HepG2 (cell line): ENCODE data around the gene MESD. TPM values are rescaled to one million over a fixed set of nuclear protein-coding genes. Genes with fewer than 3 reads are reported as not detected.

Experiments
- ATAC-seq: fragments of 200-7000 bp; cut with Tn5 transposase; 3 replicates; pipeline ENCODE4 v1.9.1; 2020; ENCODE audit warnings: mild to moderate bottlenecking, moderate library complexity
- BruUV-seq: library from RNA; stranded (reverse); fragments of 400-500 nt; replicated peaks from 2 replicates; lab custom pipeline; 2021; lab: Mats Ljungman, UMichigan
- CTCF ChIA-PET: fragments of 300-600 bp; formaldehyde crosslinking; extraction: SDS; loops from one replicate; lab custom pipeline; 2021; ENCODE audit warnings: low total read pairs, inconsistent platforms, low intra/inter-chr PET ratio; lab: Yijun Ruan, JAX
- POLR2A ChIA-PET: fragments of 350-600 bp; sonication (Branson Sonifier 250); formaldehyde crosslinking; loops from one replicate; lab custom pipeline; 2020; ENCODE audit warnings: antibody characterized with exemption, inconsistent platforms; lab: Yijun Ruan, JAX
- DNase-seq: peaks from one replicate; pipeline ENCODE4 v3.0.0-alpha.2; 2015; ENCODE audit warnings: low spot score
- FAIRE-seq: peaks from 3 replicates; lab custom pipeline; 2011; peaks lifted over from hg19 to GRCh38; lab: Jason Lieb, UNC
- H2AFZ ChIP-seq: one replicate; pipeline ENCODE4 v1.6.1; 2011; ENCODE audit warnings: low read length, inconsistent platforms
- H3K27ac ChIP-seq: fragments of 300-600 bp; 3 replicates; pipeline ENCODE4 v1.8.0; 2011; ENCODE audit warnings: mixed run types, mild to moderate bottlenecking, mixed read lengths, low read length, inconsistent platforms; ENCODE audit not compliant: insufficient read depth; ENCODE audit errors: extremely low read length
- H3K27me3 ChIP-seq, 2 experiments: fragments of 200-600 bp in 1 of 2; 2 replicates in 1 of 2; 3 replicates in 1 of 2; pipeline versions ENCODE4 v1.6.0 to v1.8.0; 2011; ENCODE audit warnings: low read length in 2 of 2, mild to moderate bottlenecking in 2 of 2, moderate library complexity in 2 of 2, inconsistent platforms in 1 of 2; ENCODE audit not compliant: insufficient read depth in 2 of 2, control insufficient read depth in 1 of 2
- H3K36me3 ChIP-seq, 2 experiments: fragments of 200-600 bp in 1 of 2; replicated peaks in 1 of 2; 2 replicates in 1 of 2; 3 replicates in 1 of 2; pipeline versions ENCODE4 v1.5.1 to v1.8.0; 2011; ENCODE audit warnings: low read length in 2 of 2, inconsistent platforms in 1 of 2; ENCODE audit not compliant: insufficient read depth in 2 of 2, control insufficient read depth in 1 of 2
- H3K4me1 ChIP-seq: 2 replicates; pipeline ENCODE4 v1.5.1; 2012; ENCODE audit warnings: low read length, inconsistent platforms; ENCODE audit not compliant: insufficient read depth
- H3K4me2 ChIP-seq: 2 replicates; pipeline ENCODE4 v1.6.0; 2011; ENCODE audit warnings: low read depth, low read length, inconsistent platforms
- H3K4me3 ChIP-seq, 3 experiments: fragments of 200-600 bp in 1 of 3; sonication (generic), shearing (Covaris generic) in 1 of 3; replicated peaks in 1 of 3; 2 replicates each; pipeline ENCODE4 v1.5.1; 2011 to 2016; ENCODE audit warnings: low read length in 3 of 3, inconsistent platforms in 2 of 3, low read depth in 2 of 3, mild to moderate bottlenecking in 2 of 3, control low read depth in 1 of 3, mixed read lengths in 1 of 3; ENCODE audit not compliant: insufficient read depth in 1 of 3
- H3K79me2 ChIP-seq: one replicate; pipeline ENCODE4 v1.6.1; 2011; ENCODE audit warnings: low read length, inconsistent platforms; ENCODE audit not compliant: insufficient read depth
- H3K9ac ChIP-seq: 2 replicates; pipeline ENCODE4 v1.6.0; 2011; ENCODE audit warnings: mild to moderate bottlenecking, low read depth, low read length, inconsistent platforms; ENCODE audit not compliant: insufficient read depth
- H3K9me3 ChIP-seq: 2 replicates; pipeline ENCODE4 v1.5.1; 2012; ENCODE audit warnings: mild to moderate bottlenecking, low read length
- H4K20me1 ChIP-seq: 2 replicates; pipeline ENCODE4 v1.6.0; 2011; ENCODE audit warnings: inconsistent platforms, mild to moderate bottlenecking, low read length, moderate library complexity; ENCODE audit not compliant: insufficient read depth
- ARNT ChIP-seq: fragments of 450-650 bp; IDR thresholded peaks from 2 replicates; pipeline ENCODE4 v1.6.1; 2017
- CENPX ChIP-seq: sonication (generic); formaldehyde crosslinking; IDR thresholded peaks from 2 replicates; pipeline ENCODE4 v1.9.0; 2021; ENCODE audit warnings: mild to moderate bottlenecking, missing genetic modification reagents, moderate library complexity
- HOXA9 ChIP-seq: sonication (generic); formaldehyde crosslinking; IDR thresholded peaks from 2 replicates; pipeline ENCODE4 v1.8.1; 2022; ENCODE audit warnings: missing genetic modification reagents, mild to moderate bottlenecking, moderate library complexity, borderline replicate concordance
- MLX ChIP-seq: IDR thresholded peaks from 2 replicates; pipeline ENCODE4 v1.6.1; 2016
- NBN ChIP-seq: fragments of 450-650 bp; conservative IDR thresholded peaks from 2 replicates; pipeline ENCODE4 v1.6.1; 2017
- NCOA1 ChIP-seq: sonication (generic); formaldehyde crosslinking; IDR thresholded peaks from 2 replicates; pipeline ENCODE4 v1.9.0; 2021; ENCODE audit warnings: missing genetic modification reagents
- NCOA2 ChIP-seq: sonication (generic); formaldehyde crosslinking; IDR thresholded peaks from 2 replicates; pipeline ENCODE4 v1.8.0; 2022; ENCODE audit warnings: inconsistent platforms
- NFYB ChIP-seq: sonication (generic); formaldehyde crosslinking; IDR thresholded peaks from 2 replicates; pipeline ENCODE4 v1.4.0; 2020; ENCODE audit warnings: missing genetic modification reagents
- NR1H2 ChIP-seq: sonication (generic); formaldehyde crosslinking; IDR thresholded peaks from 2 replicates; pipeline ENCODE4 v1.8.1; 2022; ENCODE audit warnings: low read depth, missing genetic modification reagents, borderline replicate concordance
- RFXAP ChIP-seq: sonication (generic); formaldehyde crosslinking; IDR thresholded peaks from 2 replicates; pipeline ENCODE4 v1.4.0; 2020; ENCODE audit warnings: missing genetic modification reagents, borderline replicate concordance
- SIX4 ChIP-seq: sonication (generic); formaldehyde crosslinking; IDR thresholded peaks from 2 replicates; pipeline ENCODE4 v1.4.0; 2020; ENCODE audit warnings: missing genetic modification reagents
- SP5 ChIP-seq: IDR thresholded peaks from 2 replicates; pipeline ENCODE4 v1.6.1; 2016; ENCODE audit warnings: low read depth, borderline replicate concordance
- SRSF1 ChIP-seq: fragments of 200-400 bp; formaldehyde crosslinking; optimal IDR thresholded peaks from 2 replicates; pipeline ENCODE3; 2017; ENCODE audit warnings: mild to moderate bottlenecking, low read depth, low read length, moderate library complexity
- ZNF407 ChIP-seq: sonication (generic); formaldehyde crosslinking; IDR thresholded peaks from one replicate; pipeline ENCODE4 v1.5.1; 2020; ENCODE audit warnings: mild to moderate bottlenecking, missing genetic modification reagents; ENCODE audit errors: not compliant biosample characterization
- ZNF652 ChIP-seq: IDR thresholded peaks from 2 replicates; pipeline ENCODE4 v1.6.1; 2016; ENCODE audit warnings: low read depth, borderline replicate concordance
- WGBS: methylation state at CpG from one replicate; pipeline ENCODE4 v1.1.6; 2017; ENCODE audit warnings: low lambda C conversion rate; 5-methylcytosine and 5-hydroxymethylcytosine counted together
- in situ Hi-C: cut with HindIII; loops from 2 replicates; pipeline ENCODE4 v1.10.0; 2017; ENCODE audit warnings: low pct_unique_long_range_greater_than_20kb; ENCODE audit not compliant: extremely low pct_ligation_motif_present
- intact Hi-C: fragments of 100-400 bp; cut with micrococcal nuclease; formaldehyde crosslinking; loops from one replicate; pipeline ENCODE4 v1.10.0; 2022; ENCODE audit not compliant: unreplicated experiment
- polyA plus RNA-seq, 8 experiments: library from polyadenylated mRNA; depleted of rRNA in 3 of 8; stranded (reverse) in 7 of 8; unstranded in 1 of 8; fragments of >200 nt; fragmentation: Illumina TruSeq in 4 of 8; extraction: Trizol in 4 of 8; gene quantifications; 2 replicates each; pipeline versions ENCODE4 v1.2.1 to v1.2.3, GENCODE V29; 2011 to 2016; ENCODE audit warnings: low read depth in 4 of 8, missing spikeins in 1 of 8, mixed read lengths in 1 of 8; ENCODE audit not compliant: insufficient read depth in 1 of 8
- total RNA-seq, 5 experiments: library from RNA; depleted of rRNA; stranded (reverse); fragments of >200 nt; fragmentation: Illumina TruSeq; extraction: Trizol; gene quantifications; 2 replicates each; pipeline ENCODE4 v1.2.3, GENCODE V29; 2016; ENCODE audit warnings: low read depth in 1 of 5
- TF ChIP-seq, protein P1 (sequence below): sonication (generic); formaldehyde crosslinking; IDR thresholded peaks from 2 replicates; pipeline ENCODE4 v1.4.0; 2020; ENCODE audit warnings: missing genetic modification reagents, borderline replicate concordance

The MESD gene
- total and polyA plus RNA-seq, 2 of the 13 experiments (the other 11 are each of a cell fraction or from before 2014, with no cell fraction given), result 18.0 to 46.2 TPM

DNA sequence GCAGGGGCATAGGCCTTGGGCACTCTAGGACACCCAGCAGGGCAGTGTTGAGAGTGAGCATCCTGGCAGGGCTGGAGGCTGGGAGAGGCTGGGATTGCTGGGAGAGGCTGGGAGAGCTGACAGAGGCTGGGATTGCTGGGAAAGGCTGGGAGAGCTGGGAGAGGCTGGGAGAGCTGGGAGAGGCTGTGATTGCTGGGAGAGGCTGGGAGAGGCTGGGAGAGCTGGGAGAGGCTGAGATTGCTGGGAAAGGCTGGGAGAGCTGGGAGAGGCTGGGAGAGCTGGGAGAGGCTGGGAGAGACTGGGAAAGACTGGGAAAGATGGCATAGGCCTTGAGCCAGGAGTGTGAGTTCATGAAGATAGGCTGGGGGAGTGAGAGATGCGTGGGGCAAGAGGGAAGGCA lies 77.8 kb downstream of the MESD start:
- intact Hi-C loops (no loop called here), in situ Hi-C loops (no loop called here)
- H3K9ac ChIP-seq, result no peak overlapping the region
- ChIA-PET POLR2A (no interaction called here), CTCF (no interaction called here)
- no peak overlapping the region for H3K4me2 ChIP-seq
- DNase-seq, result no peak
- H3K4me1 ChIP-seq, result peaks cover 24% of the 10 kb centered on the region
- no TSS peak for BruUV-seq
- no peak overlapping the region for H3K4me3 ChIP-seq
- WGBS, result 80% methylated on average over 1 of the region's 1 CpG
- H3K9me3 ChIP-seq, result no peaks in the 10 kb centered on the region
- no peaks in the 10 kb centered on the region for H3K79me2 ChIP-seq
- no peak for ATAC-seq
- no peak overlapping the region for H2AFZ ChIP-seq
- peaks cover 13 to 31% of the 10 kb centered on the region in 2 experiments; a peak in 4 of 5 replicates for H3K36me3 ChIP-seq
- no peak overlapping the region for H3K27ac ChIP-seq
- no peaks in the 10 kb centered on the region; the same call in 1 of the 2 replicates for H4K20me1 ChIP-seq
- H3K27me3 ChIP-seq, result no peaks in the 10 kb centered on the region
- FAIRE-seq, result no peak
- TF ChIP-seq NCOA2 (CRISPR knock-in tag), result no peak
- TF ChIP-seq, protein P1, sequence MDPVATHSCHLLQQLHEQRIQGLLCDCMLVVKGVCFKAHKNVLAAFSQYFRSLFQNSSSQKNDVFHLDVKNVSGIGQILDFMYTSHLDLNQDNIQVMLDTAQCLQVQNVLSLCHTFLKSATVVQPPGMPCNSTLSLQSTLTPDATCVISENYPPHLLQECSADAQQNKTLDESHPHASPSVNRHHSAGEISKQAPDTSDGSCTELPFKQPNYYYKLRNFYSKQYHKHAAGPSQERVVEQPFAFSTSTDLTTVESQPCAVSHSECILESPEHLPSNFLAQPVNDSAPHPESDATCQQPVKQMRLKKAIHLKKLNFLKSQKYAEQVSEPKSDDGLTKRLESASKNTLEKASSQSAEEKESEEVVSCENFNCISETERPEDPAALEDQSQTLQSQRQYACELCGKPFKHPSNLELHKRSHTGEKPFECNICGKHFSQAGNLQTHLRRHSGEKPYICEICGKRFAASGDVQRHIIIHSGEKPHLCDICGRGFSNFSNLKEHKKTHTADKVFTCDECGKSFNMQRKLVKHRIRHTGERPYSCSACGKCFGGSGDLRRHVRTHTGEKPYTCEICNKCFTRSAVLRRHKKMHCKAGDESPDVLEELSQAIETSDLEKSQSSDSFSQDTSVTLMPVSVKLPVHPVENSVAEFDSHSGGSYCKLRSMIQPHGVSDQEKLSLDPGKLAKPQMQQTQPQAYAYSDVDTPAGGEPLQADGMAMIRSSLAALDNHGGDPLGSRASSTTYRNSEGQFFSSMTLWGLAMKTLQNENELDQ (CRISPR knock-in tag), result no peak
- TF ChIP-seq SRSF1, result no peak
- no peak for TF ChIP-seq HOXA9 (CRISPR knock-in tag)
- no peak for TF ChIP-seq ZNF652 (CRISPR knock-in tag)
- TF ChIP-seq RFXAP (CRISPR knock-in tag), result no peak
- TF ChIP-seq ZNF407 (CRISPR knock-in tag), result no peak
- TF ChIP-seq NCOA1 (CRISPR knock-in tag), result no peak
- no peak for TF ChIP-seq SP5
- no peak for TF ChIP-seq SIX4 (CRISPR knock-in tag)
- no peak for TF ChIP-seq CENPX (CRISPR knock-in tag)
- TF ChIP-seq MLX (CRISPR knock-in tag), result no peak
- no peak for TF ChIP-seq NFYB
- TF ChIP-seq NR1H2 (CRISPR knock-in tag), result no peak
- TF ChIP-seq ARNT, result no peak
- TF ChIP-seq NBN, result no peak
